EH (cell line): ENCODE measurements around the gene SARS2.
"Not testable (repeated sequence)": the region's sequence is repeated elsewhere in the genome, so short reads cannot be mapped to it uniquely, and the experiment has no call there.

Experiments
- DNase-seq: peaks from one replicate; pipeline ENCODE4 v3.0.0-alpha.2; 2015; ENCODE audit warnings: low read depth

SARS2 gene, protein sequence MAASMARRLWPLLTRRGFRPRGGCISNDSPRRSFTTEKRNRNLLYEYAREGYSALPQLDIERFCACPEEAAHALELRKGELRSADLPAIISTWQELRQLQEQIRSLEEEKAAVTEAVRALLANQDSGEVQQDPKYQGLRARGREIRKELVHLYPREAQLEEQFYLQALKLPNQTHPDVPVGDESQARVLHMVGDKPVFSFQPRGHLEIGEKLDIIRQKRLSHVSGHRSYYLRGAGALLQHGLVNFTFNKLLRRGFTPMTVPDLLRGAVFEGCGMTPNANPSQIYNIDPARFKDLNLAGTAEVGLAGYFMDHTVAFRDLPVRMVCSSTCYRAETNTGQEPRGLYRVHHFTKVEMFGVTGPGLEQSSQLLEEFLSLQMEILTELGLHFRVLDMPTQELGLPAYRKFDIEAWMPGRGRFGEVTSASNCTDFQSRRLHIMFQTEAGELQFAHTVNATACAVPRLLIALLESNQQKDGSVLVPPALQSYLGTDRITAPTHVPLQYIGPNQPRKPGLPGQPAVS

DNA sequence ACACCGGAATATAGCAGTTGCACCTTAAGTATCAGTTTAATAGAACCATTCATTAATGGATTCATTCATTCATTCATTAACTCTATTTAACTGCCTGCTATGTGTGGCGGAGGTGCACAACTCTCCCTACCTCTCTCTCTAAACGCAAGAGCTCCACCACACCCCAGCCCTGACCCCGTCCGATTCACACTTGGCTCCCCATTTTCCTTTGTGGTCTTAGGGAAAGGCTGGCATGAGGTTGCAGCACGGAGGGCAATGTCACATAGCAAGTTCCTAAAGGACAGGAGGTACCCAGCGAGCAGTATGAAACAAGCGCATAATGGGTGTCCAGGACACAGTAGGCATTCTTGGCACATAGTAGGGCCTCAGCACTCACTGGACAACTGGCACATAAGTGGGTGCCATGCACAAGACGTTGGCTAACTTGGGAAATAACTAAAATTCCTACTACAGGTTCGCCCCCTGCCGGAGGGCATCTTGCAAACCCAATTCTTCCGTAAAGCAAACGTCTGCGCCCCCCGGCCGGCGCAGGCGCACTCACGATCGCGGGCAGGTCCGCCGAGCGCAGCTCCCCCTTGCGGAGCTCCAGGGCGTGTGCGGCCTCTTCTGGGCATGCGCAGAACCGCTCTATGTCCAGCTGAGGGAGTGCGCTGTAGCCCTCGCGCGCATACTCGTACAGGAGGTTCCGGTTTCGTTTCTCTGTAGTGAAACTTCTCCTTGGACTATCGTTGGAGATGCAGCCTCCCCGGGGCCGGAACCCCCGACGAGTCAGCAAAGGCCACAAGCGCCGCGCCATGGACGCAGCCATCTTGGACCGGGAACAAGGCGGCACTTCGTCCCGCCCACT, at the start of gene SARS2:
Gene SARS2 (minus strand): TSS at position 835 of the 847 bp plus-strand sequence. CDS start 27 bp downstream, at position 808.
- peak; percentile 94 for DNase-seq

DNA sequence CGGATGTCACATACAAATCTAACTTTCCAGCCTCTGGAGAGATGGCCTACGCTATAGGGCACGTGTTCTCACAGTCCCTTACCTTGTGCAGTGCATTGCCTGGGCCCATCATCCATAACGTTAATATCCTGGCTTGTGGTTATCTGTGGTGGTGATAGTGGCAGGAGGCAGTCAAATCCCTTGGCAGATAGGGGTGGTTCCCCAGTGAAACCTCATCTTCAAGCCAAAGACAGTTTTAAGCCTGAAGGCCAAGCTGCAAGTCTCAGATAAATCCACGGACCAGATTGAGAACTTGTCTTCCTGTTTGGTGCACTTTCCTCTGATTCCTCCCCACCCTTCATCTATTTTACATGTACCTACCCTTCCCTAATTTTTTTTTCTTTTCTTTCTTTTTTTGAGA, 49.2 kb upstream of the SARS2 start:
- DNase-seq = no peak

DNA sequence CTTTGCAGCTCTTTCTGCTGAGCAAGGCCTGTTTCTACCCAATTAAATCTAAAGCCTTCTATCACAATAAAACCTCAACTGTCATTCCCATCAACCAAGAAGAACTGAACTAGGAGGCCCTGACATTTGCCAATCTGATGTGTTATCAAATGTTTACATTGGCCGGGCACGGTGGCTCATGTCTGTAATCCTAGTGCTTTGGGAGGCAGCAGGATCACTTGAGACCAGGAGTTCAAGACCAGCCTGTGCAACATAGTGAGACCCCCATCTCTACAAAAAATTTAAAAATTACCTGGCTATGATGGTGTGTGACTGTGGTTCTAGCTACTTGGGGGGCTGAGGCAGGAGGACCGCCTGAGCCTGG, 47.7 kb upstream of the SARS2 start:
- DNase-seq = no peak

DNA sequence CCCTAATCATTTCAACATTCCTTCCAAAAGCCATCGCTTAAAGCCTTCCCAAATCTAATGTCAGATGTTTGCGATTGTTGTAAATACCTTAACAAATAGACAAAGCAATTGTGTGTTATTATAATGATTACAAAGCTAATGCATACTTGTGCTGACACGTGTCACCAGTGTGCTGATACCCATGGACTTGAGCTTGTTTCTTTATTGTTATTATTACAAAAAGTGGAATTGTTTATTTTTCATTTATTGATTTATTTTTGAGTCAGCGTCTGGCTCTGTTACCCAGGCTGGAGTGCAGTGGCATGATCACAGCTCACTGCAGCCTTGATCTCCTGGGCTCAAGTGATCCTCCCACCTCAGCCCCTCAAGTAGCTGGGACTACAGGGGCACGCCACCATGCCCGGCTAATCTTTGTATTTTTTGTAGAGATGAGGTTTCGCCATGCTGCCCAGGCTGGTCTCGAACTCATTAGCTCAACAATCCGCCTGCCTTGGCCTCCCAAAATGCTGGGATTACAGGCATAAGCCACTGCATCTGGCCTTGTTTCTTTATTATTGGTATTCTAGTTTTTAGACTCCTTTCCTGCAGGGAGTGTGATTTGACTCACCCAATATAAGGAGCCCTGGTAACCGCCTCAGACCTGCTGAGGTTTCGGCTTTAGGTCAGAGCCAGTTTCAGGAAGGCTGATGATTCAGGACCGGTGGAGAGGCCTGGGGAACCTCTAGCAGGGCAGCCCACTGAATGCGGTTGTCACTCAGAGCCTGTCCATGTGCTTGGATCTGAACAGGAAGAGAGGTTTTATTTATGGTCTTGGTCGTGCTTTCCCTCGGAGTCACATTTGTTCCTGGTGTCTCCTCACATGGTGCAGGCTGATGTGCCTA, 47.1 kb upstream of the SARS2 start:
- peak; percentile 26 for DNase-seq

DNA sequence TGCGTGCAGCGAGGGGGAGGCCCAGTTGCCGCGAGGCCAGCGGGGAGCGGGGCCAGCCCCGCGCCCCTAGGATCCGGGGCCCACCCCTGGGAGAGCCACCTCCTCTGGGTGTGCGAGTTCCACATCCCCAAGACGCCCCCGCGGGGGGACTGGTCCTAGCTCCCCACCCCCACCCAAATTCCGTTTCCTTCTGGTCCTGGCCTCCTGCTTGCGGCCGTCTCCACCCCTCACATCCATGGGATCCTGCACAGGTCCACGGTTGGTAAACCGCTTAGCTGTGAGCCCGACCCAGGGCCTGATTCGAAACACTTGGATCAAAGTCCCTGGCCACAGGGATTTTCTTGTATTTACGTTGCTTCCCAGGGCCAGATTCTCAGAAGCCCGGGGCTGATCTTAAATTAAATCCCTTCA, 45.3 kb upstream of the SARS2 start:
- peak; percentile 48 for DNase-seq

DNA sequence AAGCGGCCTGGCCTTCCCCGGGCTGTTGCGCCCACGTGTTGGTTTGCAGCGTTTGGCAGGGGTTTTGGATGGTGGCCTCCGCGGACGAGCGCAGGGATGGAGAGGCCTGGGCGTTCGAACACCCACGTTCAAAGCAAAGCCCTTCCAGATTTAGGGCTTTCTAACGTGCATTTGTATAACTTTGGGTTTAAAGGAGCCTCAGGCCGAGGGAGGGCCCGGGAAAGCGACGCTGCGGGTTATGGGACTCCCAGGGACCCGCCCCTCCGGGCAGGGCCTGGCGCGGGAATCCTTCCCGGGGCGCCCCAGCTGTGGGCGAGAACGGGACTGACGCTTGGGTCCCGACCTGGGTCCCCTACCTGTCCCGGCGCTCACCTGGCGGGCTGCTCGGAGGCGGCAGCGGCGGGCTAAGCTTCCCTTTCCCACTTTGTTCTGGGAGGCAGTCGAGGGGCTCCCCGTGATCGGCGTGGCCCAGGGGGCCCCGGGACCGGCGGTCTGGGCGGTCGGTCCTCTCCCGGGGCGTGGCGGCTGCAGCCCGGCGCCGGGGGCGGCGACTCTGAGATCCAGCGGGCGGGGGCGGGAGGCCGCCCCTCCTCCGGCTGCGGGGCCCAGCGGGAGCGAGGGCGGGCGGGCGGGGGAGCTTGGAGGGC, 44.8 kb upstream of the SARS2 start, which contains the start of gene FBXO17:
Gene FBXO17 (minus strand): TSS at position 529 of the 647 bp plus-strand sequence. CDS start 25,423 bp downstream, outside the sequence.
- DNase-seq = peak; percentile 68

DNA sequence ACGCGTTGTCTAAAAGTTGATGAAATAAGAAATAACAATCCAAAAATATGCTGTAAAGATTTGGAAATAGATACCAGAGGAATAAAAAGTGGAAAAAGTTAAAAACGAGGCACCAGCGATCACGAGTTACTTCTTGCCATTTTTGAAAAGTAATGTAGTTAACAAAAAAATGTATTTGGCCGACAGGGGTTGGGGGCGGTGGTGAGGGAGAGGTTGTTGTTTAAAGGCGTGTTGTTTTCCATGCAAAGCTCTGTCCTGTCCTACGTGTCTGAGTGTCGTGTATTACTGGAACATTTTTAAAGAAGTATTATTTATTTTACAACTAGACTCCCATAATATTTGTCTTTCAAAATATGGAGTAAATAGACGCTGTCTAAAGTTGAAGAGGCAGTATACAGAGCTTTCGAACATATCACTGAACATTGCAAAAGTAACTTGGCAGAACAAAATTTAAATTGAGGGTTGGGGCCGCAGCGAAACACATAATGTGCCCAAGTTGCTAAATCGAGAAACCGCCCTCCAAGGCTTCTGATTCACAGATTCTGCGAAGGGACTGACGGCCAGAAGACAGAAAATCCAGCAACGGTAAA, 44.2 kb upstream of the SARS2 start:
- peak; percentile 23 for DNase-seq

DNA sequence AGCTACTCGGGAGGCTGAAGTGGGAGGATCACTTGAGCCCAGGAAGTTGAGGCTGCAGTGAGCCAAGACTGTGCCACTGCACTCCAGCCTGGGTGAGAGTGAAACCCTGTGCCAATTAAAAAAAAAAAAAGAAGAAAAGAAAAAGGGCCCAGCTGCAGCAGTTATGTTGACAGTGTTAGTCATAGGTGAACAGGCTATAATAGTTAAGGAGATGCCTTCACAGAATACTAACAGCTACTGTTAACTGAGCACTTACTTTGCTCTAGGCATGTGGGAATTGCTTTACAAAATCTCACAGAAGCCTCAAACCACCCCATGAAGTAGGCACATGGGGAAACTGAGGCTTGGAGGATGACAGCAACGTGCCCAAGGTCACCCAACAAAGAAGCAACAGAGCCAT, 41.1 kb upstream of the SARS2 start:
- peak; percentile 11 for DNase-seq

DNA sequence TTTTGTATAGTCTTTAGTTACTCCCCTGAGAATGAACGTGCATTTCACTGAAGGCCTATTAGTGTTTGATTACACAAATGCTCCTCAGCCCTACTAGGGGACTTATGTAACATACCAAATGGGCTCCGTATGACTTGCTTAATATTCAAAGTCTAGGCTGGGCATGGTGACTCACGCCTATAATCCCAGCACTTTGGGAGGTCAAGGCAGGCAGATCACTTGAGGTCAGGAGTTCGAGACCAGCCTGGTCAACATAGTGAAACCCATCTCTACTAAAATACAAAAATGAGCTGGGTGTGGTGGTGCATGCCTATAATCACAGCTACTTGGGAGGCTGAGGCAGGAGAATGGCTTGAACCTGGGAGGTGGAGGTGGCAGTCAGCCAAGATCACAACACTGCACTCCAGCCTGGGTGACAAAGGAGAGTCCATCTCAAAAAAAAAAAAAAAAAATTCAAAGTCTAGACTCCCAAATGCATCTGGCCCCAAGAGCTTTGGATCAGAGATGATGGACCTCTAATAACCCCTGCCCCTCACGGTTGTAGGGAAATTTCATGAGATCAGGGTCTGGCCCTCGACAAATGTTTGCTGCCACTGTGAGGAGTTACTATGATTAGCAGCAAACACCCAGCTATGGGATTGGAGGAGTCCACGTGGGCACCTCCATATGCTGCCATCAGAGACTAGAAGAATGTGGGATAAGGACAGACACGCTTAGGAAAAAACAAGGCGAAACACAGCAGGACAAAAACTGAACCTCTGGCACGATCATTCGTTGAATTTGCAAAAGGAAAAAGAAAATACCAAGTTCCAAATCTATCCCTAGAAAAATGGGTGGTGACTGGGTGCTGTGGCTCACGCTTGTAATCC, 40.3 kb upstream of the SARS2 start:
- peak; percentile 31 for DNase-seq

DNA sequence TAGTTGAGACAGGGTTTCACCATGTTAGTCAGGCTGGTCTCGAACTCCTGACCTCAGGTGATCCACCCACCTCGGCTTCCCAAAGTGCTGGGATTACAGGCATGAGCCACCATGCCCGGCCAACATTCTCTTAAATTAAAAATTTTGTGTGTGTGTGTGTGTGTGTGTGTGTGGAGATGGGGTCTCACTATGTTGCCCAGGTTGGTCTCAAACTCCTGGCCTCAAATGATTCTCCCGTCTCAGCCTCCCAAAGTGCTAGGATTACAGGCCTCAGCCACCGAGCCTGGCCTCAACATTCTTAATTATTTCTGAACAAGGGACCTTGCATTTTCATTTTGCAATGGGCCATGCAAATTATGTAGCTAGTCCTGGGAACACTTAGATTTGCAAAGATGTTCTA, 35.6 kb upstream of the SARS2 start:
- not testable (repeated sequence) for DNase-seq

DNA sequence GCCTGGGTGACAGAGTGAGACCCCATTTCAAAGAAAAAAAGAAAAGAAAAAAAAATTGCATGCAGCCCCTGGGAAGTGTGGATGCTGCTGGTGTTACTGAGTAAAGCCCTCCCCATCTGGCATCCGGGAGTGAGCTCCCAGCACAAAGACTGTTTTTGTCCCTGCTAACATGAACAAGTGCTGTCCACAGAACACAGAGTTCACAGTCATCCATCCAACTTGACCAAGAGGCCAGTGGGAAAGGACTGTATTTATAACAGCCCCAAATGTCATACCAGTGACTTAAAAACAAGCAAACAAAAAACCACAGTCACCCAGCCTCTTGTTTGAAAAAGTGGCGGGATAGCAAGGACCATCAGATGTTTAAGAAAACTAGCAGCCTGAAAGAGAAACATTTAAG, 34.2 kb upstream of the SARS2 start:
- no peak for DNase-seq

DNA sequence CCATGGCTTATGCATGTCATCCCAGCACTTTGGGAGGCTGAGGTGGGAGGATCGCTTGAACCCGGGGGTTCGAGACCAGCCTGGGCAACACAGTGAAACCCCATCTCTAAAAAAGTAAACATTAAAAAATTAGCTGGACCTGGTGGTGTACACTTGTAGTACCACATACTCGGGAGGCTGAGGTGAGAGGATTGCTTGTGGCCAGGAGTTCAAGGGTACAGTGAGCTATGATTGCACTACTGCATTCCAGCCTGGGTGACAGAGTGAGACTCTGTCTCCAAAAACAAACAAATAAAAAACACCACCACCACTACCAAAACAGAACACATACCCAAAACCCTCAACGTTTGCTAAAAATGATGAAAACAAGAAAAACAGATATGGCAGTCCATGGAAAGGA, 29.1 kb upstream of the SARS2 start:
- DNase-seq = no peak

DNA sequence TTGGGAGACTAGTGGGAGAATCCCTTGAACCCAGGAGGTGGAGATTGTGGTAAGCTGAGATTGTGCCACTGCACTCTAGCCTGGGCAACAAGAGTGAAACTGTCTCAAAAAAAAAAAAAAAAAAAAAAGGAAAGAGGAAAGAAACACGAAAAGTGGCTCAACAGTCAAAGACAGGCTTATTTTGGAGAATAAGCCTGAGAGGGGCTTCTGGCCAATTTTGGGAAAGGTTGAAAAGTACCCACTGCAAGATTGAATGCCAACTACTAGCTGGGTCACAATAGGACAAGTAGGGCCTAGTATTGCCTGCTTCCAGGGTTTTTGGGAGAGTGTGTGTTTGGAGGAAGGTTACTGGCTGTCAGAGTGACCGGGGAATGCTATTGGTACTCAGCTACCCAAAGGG, 27.7 kb upstream of the SARS2 start:
- no peak for DNase-seq

DNA sequence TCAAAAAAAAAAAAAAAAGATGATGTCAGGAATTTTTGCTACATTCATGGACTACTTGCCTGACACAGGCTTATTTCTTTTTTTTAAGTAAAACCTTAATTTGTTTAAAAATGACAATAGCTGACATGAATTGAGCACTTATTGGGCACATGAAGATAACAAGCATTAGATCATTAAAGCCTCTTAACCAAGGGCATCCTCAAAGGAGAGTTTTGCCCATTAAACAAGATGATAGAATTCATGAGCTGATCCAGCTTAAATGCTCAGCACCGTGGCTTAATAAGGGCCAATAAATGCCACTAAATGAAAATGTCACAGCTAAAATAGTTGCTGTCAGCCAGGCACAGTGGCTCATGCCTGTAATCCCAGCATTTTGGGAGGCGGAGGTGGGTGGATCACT, 25.7 kb upstream of the SARS2 start:
- no peak for DNase-seq

DNA sequence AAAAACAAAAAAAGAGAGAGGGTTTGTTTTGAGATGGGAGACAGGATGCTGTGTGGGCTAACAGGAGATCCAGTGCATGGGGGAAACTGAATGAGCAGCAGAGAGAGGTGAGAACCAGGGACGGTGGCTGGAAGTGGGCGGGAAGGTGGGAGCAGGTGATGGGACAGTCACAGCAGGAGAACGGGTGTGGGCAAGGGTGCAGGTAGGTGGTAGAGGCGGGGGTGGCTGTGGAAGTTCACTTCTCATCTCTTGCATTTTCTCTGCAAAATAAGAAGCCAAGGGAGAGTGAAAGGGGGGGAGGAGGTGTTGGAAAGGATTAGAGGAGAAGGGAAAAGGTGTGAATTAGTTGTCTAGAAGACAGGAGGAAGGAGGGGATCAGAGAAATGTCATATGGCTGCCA, 23.1 kb upstream of the SARS2 start:
- no peak for DNase-seq

DNA sequence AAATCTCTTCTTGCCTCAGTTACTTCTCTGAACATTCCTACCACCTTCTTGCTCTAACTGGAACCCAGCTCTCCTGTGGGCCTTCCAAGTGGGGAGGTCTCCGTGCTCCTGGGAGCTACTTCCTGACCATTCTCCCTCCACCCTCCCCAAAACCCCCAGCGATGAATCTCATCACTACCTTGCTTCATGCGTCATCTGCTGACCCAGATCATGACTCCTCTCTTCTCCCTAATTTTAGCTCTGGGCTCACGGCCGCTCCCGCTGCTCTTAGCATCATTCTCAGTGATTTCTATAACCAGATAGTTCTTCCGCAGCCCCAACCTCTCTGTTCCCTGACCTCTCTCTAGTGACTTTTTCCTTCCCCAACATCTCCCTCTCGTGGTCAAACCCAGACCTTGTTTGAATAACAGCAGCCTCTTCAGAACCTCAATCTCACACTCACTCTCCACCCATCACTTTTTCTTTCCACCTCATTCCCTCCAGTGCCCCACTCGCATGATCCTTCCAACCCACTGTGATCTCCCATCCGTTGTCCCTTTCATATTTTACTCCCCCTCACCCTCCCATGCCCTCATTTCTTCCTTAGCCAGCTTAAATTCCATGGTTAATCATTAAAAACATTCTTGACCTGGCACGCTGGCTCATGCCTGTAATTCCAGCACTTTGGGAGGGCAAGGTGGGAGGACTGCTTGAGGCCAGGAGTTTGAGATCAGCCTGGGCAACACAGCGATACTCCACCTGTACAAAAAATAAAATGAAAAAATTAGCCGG, 22.0 kb upstream of the SARS2 start:
- DNase-seq = peak; percentile 17

DNA sequence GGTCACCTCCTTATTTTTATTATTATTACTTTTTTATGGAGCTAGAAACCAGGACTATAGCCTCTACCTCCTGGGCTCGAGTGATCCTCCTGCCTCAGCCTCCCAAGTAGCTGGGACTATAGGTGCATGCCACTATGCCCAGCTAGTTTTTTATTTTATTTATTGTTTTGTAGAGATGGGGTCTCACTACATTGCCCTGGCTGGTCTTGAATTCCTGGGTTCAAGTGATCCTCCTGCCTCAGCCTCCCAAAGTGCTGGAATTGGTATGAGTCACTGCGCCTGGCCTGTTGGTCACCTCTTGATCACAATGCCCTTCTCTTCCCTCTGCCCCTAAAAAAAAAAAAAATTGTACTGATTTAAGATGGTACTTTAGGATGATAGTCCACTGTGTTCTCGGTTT, 20.6 kb upstream of the SARS2 start:
- no peak for DNase-seq

DNA sequence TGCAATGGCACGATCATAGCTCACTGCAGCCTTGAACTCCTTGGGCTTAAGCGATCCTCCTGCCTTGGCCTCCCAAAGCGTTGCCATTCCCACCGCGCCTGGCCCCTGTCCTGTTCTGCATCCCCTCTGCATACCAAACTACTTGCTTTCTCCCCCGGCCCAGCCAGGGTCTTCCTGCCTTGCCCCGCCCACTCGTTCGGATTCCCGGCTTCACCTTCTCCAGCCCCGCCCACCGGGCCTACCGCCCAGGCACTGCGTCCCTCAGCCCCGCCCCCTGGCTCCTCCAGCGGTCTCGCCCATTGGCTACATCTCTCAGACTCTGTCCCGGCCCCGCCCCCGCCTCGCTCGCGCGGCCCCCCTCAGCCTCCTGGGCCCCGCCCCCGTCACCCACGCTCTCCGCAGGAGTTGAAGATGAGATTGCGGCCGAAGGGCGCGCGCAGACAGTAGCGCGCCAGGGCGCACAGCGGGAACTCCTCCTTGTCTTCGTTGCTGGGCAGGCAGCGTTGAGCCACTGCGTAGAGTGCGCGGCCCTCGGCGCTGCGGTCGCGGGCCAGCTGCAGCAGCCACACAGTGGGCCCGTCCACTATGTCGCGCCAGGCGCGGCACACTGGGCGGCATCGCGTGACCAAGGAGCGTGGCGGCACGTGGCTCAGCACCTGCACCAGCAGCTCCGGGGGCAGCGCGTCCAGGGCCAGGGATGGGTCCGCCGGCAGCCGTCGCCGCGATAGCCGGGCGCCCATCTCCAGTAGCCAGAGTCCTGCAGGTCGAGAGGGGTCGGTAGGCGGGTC, 19.2 kb upstream of the SARS2 start:
- peak; percentile 27 for DNase-seq
